HepG2 (cell line): ENCODE measurements around the gene RBBP9. TPM values are rescaled to one million over a fixed set of nuclear protein-coding genes. Genes with fewer than 3 reads are reported as not detected.

ENCODE experiments used
- ATAC-seq: fragments of 200-7000 bp; cut with Tn5 transposase; 3 replicates; pipeline ENCODE4 v1.9.1; 2020; ENCODE audit warnings: mild to moderate bottlenecking, moderate library complexity
- BruUV-seq: library from RNA; stranded (reverse); fragments of 400-500 nt; replicated peaks from 2 replicates; lab custom pipeline; 2021; lab: Mats Ljungman, UMichigan
- CTCF ChIA-PET: fragments of 300-600 bp; formaldehyde crosslinking; extraction: SDS; loops from one replicate; lab custom pipeline; 2021; ENCODE audit warnings: low total read pairs, inconsistent platforms, low intra/inter-chr PET ratio; lab: Yijun Ruan, JAX
- POLR2A ChIA-PET: fragments of 350-600 bp; sonication (Branson Sonifier 250); formaldehyde crosslinking; loops from one replicate; lab custom pipeline; 2020; ENCODE audit warnings: antibody characterized with exemption, inconsistent platforms; lab: Yijun Ruan, JAX
- DNase-seq: peaks from one replicate; pipeline ENCODE4 v3.0.0-alpha.2; 2015; ENCODE audit warnings: low spot score
- FAIRE-seq: peaks from 3 replicates; lab custom pipeline; 2011; peaks lifted over from hg19 to GRCh38; lab: Jason Lieb, UNC
- H2AFZ ChIP-seq: one replicate; pipeline ENCODE4 v1.6.1; 2011; ENCODE audit warnings: low read length, inconsistent platforms
- H3K27ac ChIP-seq: fragments of 300-600 bp; 3 replicates; pipeline ENCODE4 v1.8.0; 2011; ENCODE audit warnings: mixed run types, mild to moderate bottlenecking, mixed read lengths, low read length, inconsistent platforms; ENCODE audit not compliant: insufficient read depth; ENCODE audit errors: extremely low read length
- H3K27me3 ChIP-seq, 2 experiments: fragments of 200-600 bp in 1 of 2; 2 replicates in 1 of 2; 3 replicates in 1 of 2; pipeline versions ENCODE4 v1.6.0 to v1.8.0; 2011; ENCODE audit warnings: low read length in 2 of 2, mild to moderate bottlenecking in 2 of 2, moderate library complexity in 2 of 2, inconsistent platforms in 1 of 2; ENCODE audit not compliant: insufficient read depth in 2 of 2, control insufficient read depth in 1 of 2
- H3K36me3 ChIP-seq, 2 experiments: fragments of 200-600 bp in 1 of 2; replicated peaks in 1 of 2; 2 replicates in 1 of 2; 3 replicates in 1 of 2; pipeline versions ENCODE4 v1.5.1 to v1.8.0; 2011; ENCODE audit warnings: low read length in 2 of 2, inconsistent platforms in 1 of 2; ENCODE audit not compliant: insufficient read depth in 2 of 2, control insufficient read depth in 1 of 2
- H3K4me1 ChIP-seq: 2 replicates; pipeline ENCODE4 v1.5.1; 2012; ENCODE audit warnings: low read length, inconsistent platforms; ENCODE audit not compliant: insufficient read depth
- H3K4me2 ChIP-seq: 2 replicates; pipeline ENCODE4 v1.6.0; 2011; ENCODE audit warnings: low read depth, low read length, inconsistent platforms
- H3K4me3 ChIP-seq, 3 experiments: fragments of 200-600 bp in 1 of 3; sonication (generic), shearing (Covaris generic) in 1 of 3; replicated peaks in 1 of 3; 2 replicates each; pipeline ENCODE4 v1.5.1; 2011 to 2016; ENCODE audit warnings: low read length in 3 of 3, inconsistent platforms in 2 of 3, low read depth in 2 of 3, mild to moderate bottlenecking in 2 of 3, control low read depth in 1 of 3, mixed read lengths in 1 of 3; ENCODE audit not compliant: insufficient read depth in 1 of 3
- H3K79me2 ChIP-seq: one replicate; pipeline ENCODE4 v1.6.1; 2011; ENCODE audit warnings: low read length, inconsistent platforms; ENCODE audit not compliant: insufficient read depth
- H3K9ac ChIP-seq: 2 replicates; pipeline ENCODE4 v1.6.0; 2011; ENCODE audit warnings: mild to moderate bottlenecking, low read depth, low read length, inconsistent platforms; ENCODE audit not compliant: insufficient read depth
- H3K9me3 ChIP-seq: 2 replicates; pipeline ENCODE4 v1.5.1; 2012; ENCODE audit warnings: mild to moderate bottlenecking, low read length
- H4K20me1 ChIP-seq: 2 replicates; pipeline ENCODE4 v1.6.0; 2011; ENCODE audit warnings: inconsistent platforms, mild to moderate bottlenecking, low read length, moderate library complexity; ENCODE audit not compliant: insufficient read depth
- CBX5 ChIP-seq: sonication (generic); formaldehyde crosslinking; IDR thresholded peaks from 2 replicates; pipeline ENCODE4 v1.4.0; 2020; ENCODE audit warnings: missing genetic modification reagents, borderline replicate concordance
- HOXA7 ChIP-seq: sonication (generic); formaldehyde crosslinking; IDR thresholded peaks from 2 replicates; pipeline ENCODE4 v1.8.1; 2022; ENCODE audit warnings: mild to moderate bottlenecking, missing genetic modification reagents, moderate library complexity
- NKX3-1 ChIP-seq: sonication (generic); formaldehyde crosslinking; IDR thresholded peaks from 2 replicates; pipeline ENCODE4 v1.5.0; 2020; ENCODE audit warnings: missing genetic modification reagents
- NONO ChIP-seq, 2 experiments: fragments of 450-650 bp in 1 of 2; sonication (generic) in 1 of 2; formaldehyde crosslinking in 1 of 2; IDR thresholded peaks in 1 of 2; conservative IDR thresholded peaks in 1 of 2; 2 replicates each; pipeline versions ENCODE4 v1.6.1 to v1.8.0; 2017 to 2022; ENCODE audit warnings: mild to moderate bottlenecking in 1 of 2, missing genetic modification reagents in 1 of 2, moderate library complexity in 1 of 2
- ONECUT2 ChIP-seq: sonication (generic); formaldehyde crosslinking; IDR thresholded peaks from 2 replicates; pipeline ENCODE4 v1.4.0; 2020; ENCODE audit warnings: missing genetic modification reagents
- ZBTB33 ChIP-seq: sonication (generic); formaldehyde crosslinking; IDR thresholded peaks from 2 replicates; pipeline ENCODE4 v1.4.0; 2020; ENCODE audit warnings: missing genetic modification reagents
- ZBTB4 ChIP-seq: sonication (generic); formaldehyde crosslinking; IDR thresholded peaks from 2 replicates; pipeline ENCODE4 v1.4.0; 2020; ENCODE audit warnings: missing genetic modification reagents, mild to moderate bottlenecking, borderline replicate concordance
- ZC3H13 ChIP-seq: sonication (generic); formaldehyde crosslinking; IDR thresholded peaks from 2 replicates; pipeline ENCODE4 v1.8.1; 2023; ENCODE audit warnings: mild to moderate bottlenecking, missing genetic modification reagents, moderate library complexity
- ZFAT ChIP-seq: sonication (generic); formaldehyde crosslinking; conservative IDR thresholded peaks from 2 replicates; pipeline ENCODE4 v1.8.1; 2023; ENCODE audit warnings: missing genetic modification reagents, inconsistent platforms
- ZNF451 ChIP-seq: sonication (generic); formaldehyde crosslinking; IDR thresholded peaks from 2 replicates; pipeline ENCODE4 v1.5.0; 2020; ENCODE audit warnings: mild to moderate bottlenecking, missing genetic modification reagents
- ZNF780A ChIP-seq: sonication (generic); formaldehyde crosslinking; IDR thresholded peaks from 2 replicates; pipeline ENCODE4 v1.8.0; 2022; ENCODE audit warnings: mild to moderate bottlenecking, missing genetic modification reagents, moderate library complexity
- ZNF790 ChIP-seq: sonication (generic); formaldehyde crosslinking; IDR thresholded peaks from 2 replicates; pipeline ENCODE4 v1.8.0; 2022; ENCODE audit warnings: missing genetic modification reagents, mild to moderate bottlenecking, borderline replicate concordance
- WGBS: methylation state at CpG from one replicate; pipeline ENCODE4 v1.1.6; 2017; ENCODE audit warnings: low lambda C conversion rate; 5-methylcytosine and 5-hydroxymethylcytosine counted together
- in situ Hi-C: cut with HindIII; loops from 2 replicates; pipeline ENCODE4 v1.10.0; 2017; ENCODE audit warnings: low pct_unique_long_range_greater_than_20kb; ENCODE audit not compliant: extremely low pct_ligation_motif_present
- intact Hi-C: fragments of 100-400 bp; cut with micrococcal nuclease; formaldehyde crosslinking; loops from one replicate; pipeline ENCODE4 v1.10.0; 2022; ENCODE audit not compliant: unreplicated experiment
- polyA plus RNA-seq, 8 experiments: library from polyadenylated mRNA; depleted of rRNA in 3 of 8; stranded (reverse) in 7 of 8; unstranded in 1 of 8; fragments of >200 nt; fragmentation: Illumina TruSeq in 4 of 8; extraction: Trizol in 4 of 8; gene quantifications; 2 replicates each; pipeline versions ENCODE4 v1.2.1 to v1.2.3, GENCODE V29; 2011 to 2016; ENCODE audit warnings: low read depth in 4 of 8, missing spikeins in 1 of 8, mixed read lengths in 1 of 8; ENCODE audit not compliant: insufficient read depth in 1 of 8
- total RNA-seq, 5 experiments: library from RNA; depleted of rRNA; stranded (reverse); fragments of >200 nt; fragmentation: Illumina TruSeq; extraction: Trizol; gene quantifications; 2 replicates each; pipeline ENCODE4 v1.2.3, GENCODE V29; 2016; ENCODE audit warnings: low read depth in 1 of 5

Gene RBBP9
- total and polyA plus RNA-seq, 2 of the 13 experiments (the other 11 are each of a cell fraction or from before 2014, with no cell fraction given), result 28.0 to 56.3 TPM

DNA sequence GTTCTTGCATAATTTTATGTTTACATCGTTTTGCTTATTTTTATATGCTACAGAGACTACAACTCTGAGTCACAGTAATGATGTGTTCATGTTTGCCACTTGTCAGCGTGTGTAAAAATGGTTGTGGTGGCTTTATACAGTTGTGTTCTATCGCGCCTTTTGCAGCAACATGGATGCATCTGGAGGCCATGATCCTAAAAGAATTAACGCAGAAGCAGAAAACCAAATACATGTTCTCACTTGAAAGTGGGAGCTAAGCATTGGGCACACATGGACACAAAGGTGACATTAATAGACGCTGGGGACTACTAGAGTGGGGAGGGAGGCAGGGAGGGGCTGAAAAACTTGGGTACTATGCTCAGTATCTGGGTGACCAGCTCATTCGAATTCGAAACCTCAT, 9.7 kb upstream of the RBBP9 start (continued):
- peak; percentile 17; the same call in 1 of the 2 replicates for TF ChIP-seq ZNF790 (CRISPR knock-in tag)
- TF ChIP-seq ZBTB33 (CRISPR knock-in tag), result 0 out of 2 replicates have a peak, but pooled peaks have one; percentile 55
- peak; percentile 49; the same call in 1 of the 2 replicates for TF ChIP-seq ZNF780A (CRISPR knock-in tag)
- no peak for TF ChIP-seq CBX5
- no peak for TF ChIP-seq NONO (IDR thresholded peaks at IDR 0.05)
- 0 out of 2 replicates have a peak, but pooled peaks have one; percentile 36 for TF ChIP-seq NONO (CRISPR knock-in tag; conservative IDR thresholded peaks at IDR 0.05)
- 0 out of 2 replicates have a peak, but pooled peaks have one; percentile 39 for TF ChIP-seq ZC3H13 (CRISPR knock-in tag)
- TF ChIP-seq NKX3-1 (CRISPR knock-in tag), result no peak
- TF ChIP-seq ZNF451 (CRISPR knock-in tag), result no peak
- TF ChIP-seq HOXA7 (CRISPR knock-in tag), result peak; percentile 69; the same call in 1 of the 2 replicates
- no peak for TF ChIP-seq ONECUT2 (CRISPR knock-in tag)

GRCh38 chr20:18504479-18505060, 7.5 kb upstream of the RBBP9 start:
- Histone ChIP-seq H3K4me1 (peaks cover 43% of the 10 kb centered on the region), H3K9ac (no peak overlapping the region), H3K27ac (no peak overlapping the region), H2AFZ (no peak overlapping the region), H3K4me2 (no peak overlapping the region), H4K20me1 (no peaks in the 10 kb centered on the region), H3K4me3 (no peak overlapping the region), H3K36me3 (no peaks in the 10 kb centered on the region), H3K27me3 (no peaks in the 10 kb centered on the region; a peak in 1 of 5 replicates), H3K79me2 (peaks cover 15% of the 10 kb centered on the region)
- no TSS peak for BruUV-seq
- FAIRE-seq, result no peak
- in situ Hi-C loops, result no loop called here
- POLR2A ChIA-PET, result interaction anchor here (1.3 to 4.8 kb wide), 2 partner anchors 7 to 81 kb away, joined by 3 to 215 read pairs; partner anchors contain the start of gene RBBP9
- no peak for ATAC-seq
- intact Hi-C loops, result loop anchor here (5.0 kb wide), 1 partner anchor 63 kb away; the partner anchor contains the start of gene SMIM26
- WGBS, result 87% methylated on average over 31 of the region's 31 CpGs
- TF ChIP-seq ZBTB4, result 0 out of 2 replicates have a peak, but pooled peaks have one; percentile 31
- TF ChIP-seq ZFAT (CRISPR knock-in tag), result no peak
- TF ChIP-seq, all 625 proteins: peak for 1
- no peak for DNase-seq
- no peaks in the 10 kb centered on the region for H3K9me3 ChIP-seq
- CTCF ChIA-PET, result no interaction called here
